Activated T-cell treated with anti-CD3 and anti-CD28 coated beads, Interleukin-2, amount 50 U/mL, for 48 hours (primary cell): ENCODE results near the gene AVPR1B.

ENCODE experiments used
- DNase-seq, 2 experiments: peaks; one replicate each; pipeline ENCODE4 v3.0.0-alpha.2; 2020

The AVPR1B gene, protein sequence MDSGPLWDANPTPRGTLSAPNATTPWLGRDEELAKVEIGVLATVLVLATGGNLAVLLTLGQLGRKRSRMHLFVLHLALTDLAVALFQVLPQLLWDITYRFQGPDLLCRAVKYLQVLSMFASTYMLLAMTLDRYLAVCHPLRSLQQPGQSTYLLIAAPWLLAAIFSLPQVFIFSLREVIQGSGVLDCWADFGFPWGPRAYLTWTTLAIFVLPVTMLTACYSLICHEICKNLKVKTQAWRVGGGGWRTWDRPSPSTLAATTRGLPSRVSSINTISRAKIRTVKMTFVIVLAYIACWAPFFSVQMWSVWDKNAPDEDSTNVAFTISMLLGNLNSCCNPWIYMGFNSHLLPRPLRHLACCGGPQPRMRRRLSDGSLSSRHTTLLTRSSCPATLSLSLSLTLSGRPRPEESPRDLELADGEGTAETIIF

DNA sequence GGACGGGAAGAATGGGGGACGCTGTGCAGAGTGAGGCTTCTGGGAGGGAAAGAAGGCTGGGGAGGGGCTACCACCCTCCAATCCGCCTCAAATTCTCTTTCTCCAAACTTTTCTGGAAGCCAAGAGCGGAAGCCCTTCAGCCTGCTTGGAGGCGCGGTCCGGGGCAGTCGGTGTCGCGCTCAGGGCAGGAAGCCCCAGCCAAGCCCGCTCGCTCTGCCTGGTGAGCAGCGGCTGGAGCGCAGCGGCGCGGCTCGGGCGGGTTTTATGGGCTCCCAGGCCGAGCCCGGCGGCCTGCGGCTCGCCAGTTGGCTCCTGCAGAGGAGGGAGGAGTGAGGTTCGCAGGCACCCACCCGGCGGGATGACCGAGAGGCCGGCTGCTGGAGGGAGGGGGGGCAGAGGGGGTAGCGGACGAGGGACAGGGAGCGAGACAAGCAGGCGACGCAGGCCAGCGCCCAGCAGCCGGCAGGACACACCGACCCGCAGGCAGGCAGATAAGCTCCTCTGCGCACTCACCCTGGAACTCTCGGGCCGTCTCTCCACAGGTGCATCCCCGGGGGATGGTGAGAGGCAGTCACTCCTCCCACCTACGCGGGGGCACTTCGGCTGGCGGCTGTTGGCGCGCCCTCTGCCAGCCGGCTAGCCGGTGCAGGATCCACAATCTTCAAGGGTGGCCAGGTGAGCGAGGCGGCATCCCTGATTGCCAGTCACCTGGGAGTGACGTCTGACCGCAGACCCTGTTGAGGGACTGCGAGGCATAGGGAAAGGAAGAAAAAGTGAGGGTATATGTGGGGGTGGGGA is at the start of gene AVPR1B:
TSS of gene AVPR1B (minus strand) at position 238 of the 798 bp plus-strand sequence. CDS start 498 bp downstream, outside the sequence.
- peak; percentile 33 to 50 for DNase-seq

DNA sequence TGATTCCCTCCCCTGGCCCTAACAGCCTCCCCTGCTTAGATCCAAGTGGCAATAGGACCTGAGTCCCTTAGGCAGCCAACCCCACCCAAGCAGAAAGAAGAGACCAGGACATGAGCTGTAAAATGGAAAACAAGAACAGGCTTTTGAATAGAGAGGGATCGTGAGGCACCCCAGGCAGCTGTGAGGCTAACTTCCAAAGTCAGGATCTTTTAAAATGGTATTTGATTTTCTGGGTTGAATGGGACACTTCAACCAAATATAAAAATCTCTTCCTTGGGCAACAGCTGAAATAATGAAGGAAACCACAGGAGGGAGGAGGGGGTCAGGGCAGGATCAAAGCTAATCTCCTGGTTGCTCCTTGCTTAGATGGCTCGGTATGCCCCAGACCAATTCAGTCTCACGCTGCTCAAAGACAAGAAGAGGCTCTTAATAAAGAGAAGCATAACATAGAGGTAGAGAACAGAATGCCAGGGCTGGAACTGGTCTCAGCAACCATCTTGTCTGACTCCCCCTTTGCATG is 28.6 kb upstream of the AVPR1B start:
- DNase-seq: no peak

DNA sequence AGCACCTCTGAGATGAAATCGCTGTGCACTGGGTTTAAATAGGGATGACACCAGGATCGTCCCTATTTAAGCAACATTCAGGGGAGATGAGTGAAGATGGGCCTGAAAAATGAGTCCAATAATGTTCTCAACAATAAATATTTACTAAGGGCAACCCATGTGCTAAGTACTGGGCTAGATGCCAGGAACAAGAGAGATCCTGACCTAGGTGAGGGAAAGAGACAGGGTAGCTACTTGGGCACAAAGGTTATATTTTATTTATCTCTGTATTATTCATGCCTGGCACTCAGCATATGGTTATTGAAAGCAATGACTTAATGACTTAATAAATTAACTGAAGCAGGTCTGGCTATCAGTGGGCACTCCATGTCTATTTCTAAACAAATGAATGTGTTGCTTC is 27.4 kb upstream of the AVPR1B start:
- DNase-seq: no peak

- no peak for DNase-seq
These were observed 26.5 kb upstream of the AVPR1B start for GRCh38 chr1:206143537-206144172.

DNA sequence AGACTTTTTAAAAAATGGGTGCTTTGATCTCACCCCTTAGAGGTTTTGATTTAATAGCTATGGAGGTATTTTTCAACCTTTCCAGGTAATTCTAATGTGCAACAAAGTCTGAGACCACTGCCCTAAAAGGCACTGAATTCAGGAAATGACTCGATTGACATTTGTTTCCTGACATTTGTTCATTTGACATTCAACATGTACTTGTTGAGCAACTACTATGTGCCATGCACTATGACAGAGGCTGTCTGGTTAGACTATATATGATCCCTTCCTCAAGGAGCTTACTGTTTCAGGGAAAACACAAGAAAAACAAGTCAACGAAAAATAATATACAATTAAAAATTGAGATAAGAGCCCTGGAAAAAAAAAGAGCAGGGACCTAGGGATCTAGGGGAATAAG is 25.6 kb upstream of the AVPR1B start:
- DNase-seq: no peak

DNA sequence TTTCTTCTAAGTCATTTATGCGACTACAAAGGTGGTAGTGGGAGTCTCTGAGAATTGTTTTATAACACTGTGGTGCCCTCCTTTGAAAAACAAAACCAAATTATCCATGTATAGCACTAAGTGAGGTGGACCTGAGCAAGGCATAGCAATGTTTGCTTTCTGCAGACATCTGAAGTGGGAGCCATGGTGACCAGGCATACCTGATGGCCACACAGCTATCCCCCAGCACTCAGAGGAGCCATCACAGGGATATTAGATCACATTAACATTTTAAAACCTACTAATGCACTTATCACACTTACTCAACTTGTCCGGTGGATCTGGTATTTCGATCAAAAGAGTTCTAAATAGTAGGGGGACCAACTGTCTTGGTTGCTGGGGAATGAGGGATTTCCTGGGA is 24.8 kb upstream of the AVPR1B start:
- DNase-seq: no peak

DNA sequence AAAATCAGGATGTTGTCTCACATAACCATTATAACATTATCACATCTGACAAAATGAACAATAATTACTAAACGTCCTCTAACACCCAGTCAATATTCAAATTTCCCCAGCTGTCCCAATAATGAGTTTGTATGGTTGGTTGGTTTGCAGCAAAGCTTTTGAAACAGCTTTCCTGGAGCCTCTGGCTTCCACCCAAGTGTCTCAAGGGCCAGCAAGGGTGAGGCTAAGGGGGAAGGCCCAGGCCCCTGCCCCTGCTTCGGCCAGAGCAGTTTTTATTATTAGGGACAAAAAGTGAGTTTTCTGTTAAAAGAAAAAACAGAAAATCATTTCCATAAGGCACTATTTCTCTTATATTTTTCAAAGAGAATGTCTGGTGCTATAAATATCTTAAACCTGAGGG is 19.1 kb upstream of the AVPR1B start:
- no peak for DNase-seq

DNA sequence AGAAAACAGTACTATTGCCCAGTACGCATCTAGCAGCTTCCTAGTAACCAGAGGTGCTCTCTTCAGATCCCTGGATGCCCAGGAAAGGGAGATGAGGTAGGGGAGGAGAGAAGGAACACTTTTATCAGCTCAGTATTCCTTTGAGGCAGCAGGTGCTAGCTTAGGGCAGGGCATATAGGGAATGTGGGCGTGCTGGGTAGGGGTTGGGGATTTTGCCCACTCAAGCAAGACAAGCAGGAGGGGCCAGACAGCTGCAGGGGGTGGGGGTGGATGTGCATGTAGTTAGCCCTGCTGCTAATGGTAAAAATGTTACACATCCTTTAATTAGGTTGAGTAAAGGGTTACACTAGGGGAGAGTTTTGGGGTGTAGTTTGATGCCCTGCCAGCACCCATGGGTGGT is 18.1 kb upstream of the AVPR1B start:
- no peak for DNase-seq

DNA sequence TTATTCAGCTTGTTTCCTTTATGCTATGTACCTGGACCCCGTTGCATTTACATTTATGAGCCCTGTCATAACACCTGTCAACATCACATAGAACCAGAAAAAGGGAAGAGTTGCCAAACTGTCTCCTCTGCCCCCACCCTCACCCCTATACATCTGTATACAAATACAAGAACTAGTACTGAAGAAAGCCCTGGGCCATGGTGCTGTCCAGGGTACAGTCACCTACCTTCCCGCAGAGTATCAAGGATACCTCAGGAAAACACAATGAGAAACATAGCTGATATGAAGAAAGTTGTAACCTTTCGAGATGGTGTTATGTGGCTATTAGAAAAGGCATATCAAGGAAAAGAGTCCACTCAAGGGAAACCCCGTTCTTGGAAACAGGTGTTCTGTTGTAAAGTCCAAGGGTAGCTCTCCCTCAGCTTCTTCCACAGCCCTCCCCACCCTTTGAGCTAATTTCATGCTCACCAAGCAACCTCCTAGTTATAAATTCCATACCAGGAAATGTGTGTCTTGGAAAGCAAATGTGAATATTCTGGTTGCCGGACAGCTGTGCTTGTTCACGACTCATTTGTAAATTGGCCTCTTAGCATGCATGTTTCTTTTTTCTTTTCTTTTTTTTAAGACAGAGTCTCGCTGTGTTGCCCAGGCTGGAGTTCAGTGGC is 16.7 kb upstream of the AVPR1B start:
- DNase-seq: no peak

DNA sequence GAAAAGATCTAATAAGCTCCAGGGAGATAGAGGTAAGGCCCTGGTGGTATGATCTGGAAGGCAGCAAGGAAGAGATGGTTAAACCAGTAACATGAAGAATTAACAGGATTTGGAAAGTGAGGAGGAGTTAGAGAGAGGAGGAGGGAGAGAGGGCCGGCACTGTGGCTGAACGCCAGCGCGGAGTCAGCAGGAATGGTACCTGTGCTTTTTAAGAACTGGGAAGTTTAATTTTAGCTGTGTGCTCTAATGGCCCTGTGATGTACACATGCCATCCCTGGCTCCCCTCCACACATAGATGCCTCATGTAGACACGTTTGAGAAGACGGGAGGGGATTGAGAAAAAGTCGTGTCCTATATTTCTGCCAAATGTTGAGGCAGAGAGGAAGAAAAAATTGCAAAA is 13.8 kb upstream of the AVPR1B start:
- no peak for DNase-seq

GRCh38 chr1:206128196-206128595 is 11.0 kb upstream of the AVPR1B start:
- no peak for DNase-seq

DNA sequence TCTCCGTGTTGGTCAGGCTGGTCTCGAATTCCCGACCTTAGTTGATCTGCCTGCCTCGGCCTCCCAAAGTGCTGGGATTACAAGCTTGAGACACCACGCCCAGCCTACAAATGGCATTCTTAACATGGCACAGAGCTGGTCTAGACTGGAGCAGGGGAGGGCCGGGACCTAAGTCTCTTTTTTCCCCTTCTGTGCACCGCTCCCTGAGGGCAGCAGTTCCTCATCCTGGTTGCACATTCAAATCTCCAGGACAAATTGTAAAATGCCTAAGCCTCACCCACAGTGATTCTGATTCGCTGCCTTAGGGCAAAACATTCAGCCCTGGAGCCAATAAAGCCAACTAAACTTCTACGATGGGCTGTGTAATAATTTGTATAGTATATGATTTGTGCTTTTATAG is 10.1 kb upstream of the AVPR1B start:
- DNase-seq: no peak

GRCh38 chr1:206125346-206125745 is 8.2 kb upstream of the AVPR1B start:
- DNase-seq: no peak

DNA sequence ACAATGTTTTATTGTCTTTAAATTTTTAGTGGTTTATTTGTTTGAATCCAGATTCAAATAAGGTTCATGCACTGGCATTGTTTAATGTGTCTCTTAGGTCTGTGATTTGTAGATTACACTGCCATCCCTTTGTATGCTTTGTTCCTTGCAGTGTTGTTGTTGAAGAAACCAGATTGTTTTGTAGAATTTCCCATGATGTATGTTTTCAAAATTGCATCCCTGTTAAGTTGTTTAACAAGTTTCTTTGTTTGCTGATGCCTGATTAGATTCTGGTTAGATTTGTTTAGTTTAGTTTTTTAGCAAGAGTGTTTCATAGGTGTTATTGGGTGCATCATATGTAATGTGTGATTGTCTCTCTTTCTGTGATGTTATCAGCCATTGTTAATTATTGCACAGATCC is 5.5 kb upstream of the AVPR1B start:
- DNase-seq: no peak

GRCh38 chr1:206121269-206121668 is 4.1 kb upstream of the AVPR1B start:
- no peak for DNase-seq

- no peak for DNase-seq
These were observed 3.2 kb upstream of the AVPR1B start for GRCh38 chr1:206120406-206120805.

DNA sequence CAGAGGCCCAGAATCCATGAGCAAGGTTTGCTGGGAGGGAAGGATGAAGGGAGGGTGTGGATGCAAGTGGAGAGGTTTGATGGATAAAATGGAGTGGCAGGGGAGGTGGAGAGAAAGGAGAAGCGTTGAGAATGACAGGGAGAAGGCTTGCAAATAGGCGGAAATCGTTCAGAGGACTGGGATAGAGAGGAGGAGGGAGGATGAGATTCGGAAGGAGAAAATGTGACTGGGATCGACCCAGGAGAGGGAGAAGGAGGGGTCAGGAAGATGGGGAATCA is 376 bp downstream of the AVPR1B start:
- no peak for DNase-seq

DNA sequence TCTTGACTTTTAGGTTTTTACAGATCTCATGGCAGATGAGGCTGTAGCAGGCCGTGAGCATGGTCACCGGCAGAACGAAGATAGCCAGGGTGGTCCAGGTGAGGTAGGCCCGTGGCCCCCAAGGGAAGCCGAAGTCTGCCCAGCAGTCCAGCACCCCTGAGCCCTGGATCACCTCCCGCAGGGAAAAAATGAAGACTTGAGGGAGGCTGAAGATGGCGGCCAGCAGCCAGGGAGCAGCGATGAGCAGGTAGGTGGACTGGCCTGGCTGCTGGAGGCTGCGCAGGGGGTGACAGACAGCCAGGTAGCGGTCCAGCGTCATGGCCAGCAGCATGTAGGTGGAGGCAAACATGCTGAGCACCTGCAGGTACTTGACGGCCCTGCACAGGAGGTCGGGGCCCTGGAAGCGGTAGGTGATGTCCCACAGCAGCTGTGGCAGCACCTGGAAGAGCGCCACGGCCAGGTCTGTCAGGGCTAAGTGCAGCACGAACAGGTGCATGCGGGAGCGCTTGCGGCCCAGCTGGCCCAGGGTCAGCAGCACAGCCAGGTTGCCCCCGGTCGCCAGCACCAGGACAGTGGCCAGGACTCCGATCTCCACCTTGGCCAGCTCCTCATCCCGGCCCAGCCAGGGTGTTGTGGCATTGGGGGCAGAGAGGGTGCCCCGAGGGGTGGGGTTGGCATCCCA is 856 bp downstream of the AVPR1B start:
- DNase-seq: no peak

DNA sequence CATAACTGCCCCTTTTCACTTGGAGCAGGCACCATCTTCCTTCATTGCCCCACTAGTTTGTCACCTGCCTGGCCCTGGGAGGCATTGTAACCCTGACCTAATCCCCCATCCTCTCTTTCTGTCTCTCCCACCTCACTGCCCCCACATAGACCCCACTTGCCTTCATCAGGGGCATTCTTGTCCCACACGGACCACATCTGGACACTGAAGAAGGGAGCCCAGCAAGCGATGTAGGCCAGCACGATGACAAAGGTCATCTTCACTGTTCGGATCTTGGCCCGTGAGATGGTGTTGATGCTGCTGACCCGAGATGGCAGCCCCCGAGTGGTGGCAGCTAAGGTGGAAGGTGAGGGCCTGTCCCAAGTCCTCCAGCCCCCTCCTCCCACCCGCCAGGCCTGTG is 1.4 kb downstream of the AVPR1B start:
- DNase-seq: no peak

DNA sequence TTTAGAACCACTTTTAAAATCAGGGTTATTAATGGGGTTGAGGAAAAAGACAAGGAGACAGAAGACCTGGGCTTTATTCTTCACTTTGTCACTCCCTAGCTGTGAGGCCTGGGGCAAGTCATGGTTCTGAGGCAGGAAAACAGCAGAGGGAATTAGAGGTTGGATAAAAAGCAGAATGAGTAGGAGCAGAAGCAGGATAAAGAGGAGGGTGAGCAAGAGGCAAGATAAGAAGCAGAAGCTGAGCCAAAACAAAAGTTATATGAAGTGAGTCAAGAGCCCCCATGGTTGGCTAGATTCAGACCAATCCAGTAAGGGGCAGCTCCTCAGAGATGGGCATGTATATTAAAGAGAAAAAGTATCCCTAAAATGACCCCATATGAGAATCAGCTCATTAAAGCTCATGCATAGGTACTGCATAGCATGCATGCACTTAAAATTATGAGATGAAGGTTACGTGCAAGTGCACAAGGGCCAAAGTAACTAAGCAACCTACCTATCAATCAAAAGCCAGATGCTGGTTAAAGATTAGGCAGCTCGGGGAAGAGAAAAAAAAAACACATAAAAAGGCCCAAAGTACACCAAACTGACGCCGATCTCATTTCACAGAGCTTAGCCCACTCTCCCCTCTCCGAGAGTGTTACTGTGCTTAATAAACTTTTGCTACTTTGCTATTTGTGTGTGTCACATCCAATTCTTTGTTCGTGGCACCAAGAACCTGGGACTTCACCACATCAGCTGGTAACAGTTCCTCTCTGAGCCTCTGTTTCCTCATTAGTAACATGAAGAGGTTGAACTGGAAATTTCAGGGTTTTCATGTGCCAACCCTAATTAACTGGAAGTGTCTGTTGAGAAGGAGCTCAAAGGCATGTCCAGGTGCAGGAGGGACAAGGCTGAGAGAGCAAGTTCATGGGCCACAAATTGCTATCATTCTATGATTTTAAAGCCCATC is 2.2 kb downstream of the AVPR1B start:
- DNase-seq: no peak

GRCh38 chr1:206112600-206113301 is 4.4 kb downstream of the AVPR1B start:
- no peak for DNase-seq
